NOMO-1 treated with dmso at 0.1 percent for 144 hours (cell line): Measurements from ENCODE around the gene PAK4.
"Not testable (repeated sequence)": the region's sequence is repeated elsewhere in the genome, so short reads cannot be mapped to it uniquely, and the experiment has no call there.

Experiments
- DNase-seq: peaks from one replicate; lab custom pipeline; 2025; ENCODE audit not compliant: unreplicated experiment; lab: John Stamatoyannopoulos, UW

PAK4 gene

GRCh38 chr19:39099341-39099740 lies 26.2 kb upstream of the PAK4 start:
- DNase-seq: no peak

- DNase-seq: no peak
Measured at GRCh38 chr19:39100500-39101166, 25.0 kb upstream of the PAK4 start.

GRCh38 chr19:39103151-39103550 lies 22.4 kb upstream of the PAK4 start:
- no peak for DNase-seq

GRCh38 chr19:39104186-39104596 lies 21.4 kb upstream of the PAK4 start:
- DNase-seq: no peak

GRCh38 chr19:39106194-39106593 lies 19.4 kb upstream of the PAK4 start:
- no peak for DNase-seq

GRCh38 chr19:39109641-39110040 lies 15.9 kb upstream of the PAK4 start:
- no peak for DNase-seq

GRCh38 chr19:39110263-39110967 lies 15.2 kb upstream of the PAK4 start:
- DNase-seq: no peak

- DNase-seq: no peak
Measured at GRCh38 chr19:39111593-39112199, 13.9 kb upstream of the PAK4 start.

GRCh38 chr19:39112338-39112890 lies 13.2 kb upstream of the PAK4 start:
- no peak for DNase-seq

GRCh38 chr19:39113199-39113598 lies 12.4 kb upstream of the PAK4 start:
- no peak for DNase-seq

- no peak for DNase-seq
Measured at GRCh38 chr19:39115105-39115847, 10.3 kb upstream of the PAK4 start.

GRCh38 chr19:39117023-39117422 lies 8.6 kb upstream of the PAK4 start:
- not testable (repeated sequence) for DNase-seq

- no peak for DNase-seq
Measured at GRCh38 chr19:39119830-39120229, 5.8 kb upstream of the PAK4 start.

GRCh38 chr19:39122934-39123731 lies 2.5 kb upstream of the PAK4 start:
- DNase-seq: no peak

GRCh38 chr19:39124136-39124764 lies 1.3 kb upstream of the PAK4 start:
- DNase-seq: no peak

GRCh38 chr19:39125199-39125553 lies 410 bp upstream of the PAK4 start:
- no peak for DNase-seq

- no peak for DNase-seq
Measured at GRCh38 chr19:39126312-39127187, 964 bp downstream of the PAK4 start.

- no peak for DNase-seq
Measured at GRCh38 chr19:39127812-39128515, 2.4 kb downstream of the PAK4 start.
